H1 (cell line): ENCODE measurements around the gene FAAP100. TPM values are rescaled to one million over a fixed set of nuclear protein-coding genes. Genes with fewer than 3 reads are reported as not detected.

Source experiments
- CTCF ChIA-PET: fragments of 300-600 bp; sonication (Branson Sonifier 250); formaldehyde crosslinking; loops from one replicate; lab custom pipeline; 2021; ENCODE audit not compliant: partially characterized antibody; lab: Charles Lee
- POLR2A ChIA-PET: fragments of 300-600 bp; sonication (Branson Sonifier 250); formaldehyde crosslinking; loops from one replicate; lab custom pipeline; 2021; ENCODE audit warnings: inconsistent platforms; ENCODE audit not compliant: partially characterized antibody; lab: Charles Lee
- DNase-seq, 2 experiments: peaks; one replicate each; pipeline versions ENCODE4 v3.0.0 to v3.0.0-alpha.2; 2010 to 2022; ENCODE audit warnings: low spot score in 2 of 2, low read depth in 1 of 2, mixed read lengths in 1 of 2
- FAIRE-seq: peaks from 2 replicates; lab custom pipeline; 2011; peaks lifted over from hg19 to GRCh38; lab: Jason Lieb, UNC
- H2AFZ ChIP-seq: 2 replicates; pipeline ENCODE4 v1.8.1; 2012; ENCODE audit warnings: low read length, inconsistent platforms
- H2AK5ac ChIP-seq: 2 replicates; pipeline ENCODE4 v1.6.1; 2013; ENCODE audit warnings: low read depth, low read length
- H2BK120ac ChIP-seq: replicated peaks from 2 replicates; pipeline ENCODE3; 2013; ENCODE audit warnings: low read depth, low read length, inconsistent platforms
- H2BK12ac ChIP-seq: 2 replicates; pipeline ENCODE4 v1.6.1; 2013; ENCODE audit warnings: low read depth, low read length
- H2BK15ac ChIP-seq: 2 replicates; pipeline ENCODE4 v1.6.1; 2013; ENCODE audit warnings: low read length
- H2BK20ac ChIP-seq: 2 replicates; pipeline ENCODE4 v1.6.1; 2013; ENCODE audit warnings: low read length
- H2BK5ac ChIP-seq: 2 replicates; pipeline ENCODE4 v1.6.1; 2013; ENCODE audit warnings: low read depth, low read length
- H3K14ac ChIP-seq: 2 replicates; pipeline ENCODE4 v1.6.1; 2013; ENCODE audit warnings: inconsistent platforms; ENCODE audit not compliant: insufficient read length
- H3K18ac ChIP-seq: 2 replicates; pipeline ENCODE4 v1.6.1; 2013; ENCODE audit warnings: low read length; ENCODE audit errors: extremely low read depth
- H3K23ac ChIP-seq: 2 replicates; pipeline ENCODE4 v1.6.1; 2013; ENCODE audit warnings: inconsistent platforms; ENCODE audit not compliant: insufficient read length
- H3K23me2 ChIP-seq: 2 replicates; pipeline ENCODE4 v1.6.1; 2013; ENCODE audit warnings: low read depth, low read length
- H3K27ac ChIP-seq: 2 replicates; pipeline ENCODE4 v1.6.1; 2011; ENCODE audit warnings: low read depth, low read length, inconsistent platforms
- H3K27me3 ChIP-seq, 4 experiments: replicated peaks in 1 of 4; 1 replicate in 1 of 4; 2 replicates in 3 of 4; pipeline versions ENCODE4 v1.6.1 to v1.8.1; 2011 to 2013; ENCODE audit warnings: low read length in 3 of 4, mild to moderate bottlenecking in 3 of 4, inconsistent platforms in 2 of 4, mixed read lengths in 2 of 4, moderate library complexity in 1 of 4; ENCODE audit not compliant: control insufficient read depth in 3 of 4, insufficient read depth in 3 of 4; ENCODE audit errors: extremely low read depth in 1 of 4
- H3K36me3 ChIP-seq, 4 experiments: 2 replicates each; pipeline versions ENCODE4 v1.6.1 to v1.8.1; 2011 to 2013; ENCODE audit warnings: mild to moderate bottlenecking in 4 of 4, low read length in 3 of 4, moderate library complexity in 2 of 4, control low read depth in 1 of 4, inconsistent platforms in 1 of 4; ENCODE audit not compliant: insufficient read depth in 4 of 4, control insufficient read depth in 2 of 4
- H3K4ac ChIP-seq: replicated peaks from 2 replicates; pipeline ENCODE3; 2013; ENCODE audit warnings: low read length, low read depth, mixed read lengths, inconsistent platforms; ENCODE audit not compliant: insufficient read length
- H3K4me1 ChIP-seq, 4 experiments: replicated peaks in 1 of 4; 1 replicate in 1 of 4; 2 replicates in 3 of 4; pipeline versions ENCODE4 v1.6.1 to v1.8.1; 2011 to 2013; ENCODE audit warnings: low read length in 3 of 4, inconsistent platforms in 2 of 4, mixed read lengths in 1 of 4; ENCODE audit not compliant: insufficient read depth in 4 of 4, control insufficient read depth in 3 of 4
- H3K4me2 ChIP-seq, 2 experiments: 2 replicates each; pipeline versions ENCODE4 v1.6.1 to v1.8.1; 2011 to 2013; ENCODE audit warnings: low read depth in 2 of 2, low read length in 2 of 2, control low read depth in 1 of 2, inconsistent platforms in 1 of 2, mild to moderate bottlenecking in 1 of 2; ENCODE audit not compliant: insufficient read depth in 1 of 2
- H3K4me3 ChIP-seq, 4 experiments: fragments of 200-600, 300-600 bp in 1 of 4; sonication (generic), shearing (Covaris generic), sonication (Bioruptor Twin) in 1 of 4; 2 replicates each; pipeline versions ENCODE4 v1.5.1 to v1.8.1; 2011 to 2016; ENCODE audit warnings: low read length in 4 of 4, low read depth in 3 of 4, control low read depth in 2 of 4, inconsistent platforms in 2 of 4, mild to moderate bottlenecking in 2 of 4, mixed read lengths in 1 of 4, moderate library complexity in 1 of 4; ENCODE audit not compliant: insufficient read depth in 2 of 4; ENCODE audit errors: extremely low read depth in 1 of 4
- H3K56ac ChIP-seq: replicated peaks from 2 replicates; pipeline ENCODE3; 2013; ENCODE audit warnings: low read depth, mild to moderate bottlenecking, mixed read lengths, low read length, inconsistent platforms; ENCODE audit not compliant: insufficient read length
- H3K79me1 ChIP-seq: 2 replicates; pipeline ENCODE4 v1.6.1; 2013; ENCODE audit warnings: low read depth, low read length, control low read depth
- H3K79me2 ChIP-seq, 2 experiments: 2 replicates each; pipeline versions ENCODE4 v1.6.1 to v1.8.1; 2012 to 2013; ENCODE audit warnings: low read length in 2 of 2, mild to moderate bottlenecking in 2 of 2, inconsistent platforms in 1 of 2; ENCODE audit not compliant: insufficient read depth in 2 of 2, control insufficient read depth in 1 of 2
- H3K9ac ChIP-seq, 4 experiments: replicated peaks in 1 of 4; 1 replicate in 1 of 4; 2 replicates in 3 of 4; pipeline versions ENCODE4 v1.6.1 to v1.8.1; 2011 to 2013; ENCODE audit warnings: low read depth in 3 of 4, low read length in 3 of 4, control low read depth in 2 of 4, mild to moderate bottlenecking in 2 of 4, moderate library complexity in 2 of 4, inconsistent platforms in 1 of 4; ENCODE audit errors: extremely low read depth in 1 of 4
- H3K9me3 ChIP-seq, 2 experiments: 2 replicates each; pipeline versions ENCODE4 v1.6.1 to v1.8.1; 2012 to 2013; ENCODE audit warnings: mild to moderate bottlenecking in 2 of 2, moderate library complexity in 2 of 2, control low read depth in 1 of 2, inconsistent platforms in 1 of 2, low read depth in 1 of 2, low read length in 1 of 2, mixed read lengths in 1 of 2; ENCODE audit not compliant: insufficient read depth in 2 of 2
- H4K20me1 ChIP-seq, 2 experiments: replicated peaks in 1 of 2; 2 replicates each; pipeline versions ENCODE3 to v1.8.1; 2011 to 2013; ENCODE audit warnings: inconsistent platforms in 2 of 2, low read length in 2 of 2, mild to moderate bottlenecking in 1 of 2; ENCODE audit not compliant: insufficient read depth in 2 of 2, control insufficient read depth in 1 of 2
- H4K5ac ChIP-seq: 2 replicates; pipeline ENCODE4 v1.6.1; 2013; ENCODE audit warnings: low read length, low read depth, mixed read lengths, inconsistent platforms; ENCODE audit not compliant: insufficient read length
- H4K8ac ChIP-seq: 2 replicates; pipeline ENCODE4 v1.8.0; 2013; ENCODE audit warnings: mild to moderate bottlenecking, moderate library complexity, low read length, inconsistent platforms; ENCODE audit not compliant: insufficient read depth; ENCODE audit errors: extremely low read depth
- H4K91ac ChIP-seq: replicated peaks from 2 replicates; pipeline ENCODE3; 2013; ENCODE audit warnings: low read length, mixed read lengths, inconsistent platforms; ENCODE audit not compliant: insufficient read length
- CREB1 ChIP-seq: IDR thresholded peaks from 2 replicates; pipeline ENCODE4 v1.6.1; 2012; ENCODE audit warnings: inconsistent platforms
- E2F6 ChIP-seq: IDR thresholded peaks from 2 replicates; pipeline ENCODE4 v1.6.1; 2012; ENCODE audit warnings: inconsistent platforms
- KDM5A ChIP-seq: fragments of 200-600 bp; IDR thresholded peaks from 2 replicates; pipeline ENCODE4 v1.7.1; 2012; ENCODE audit warnings: mild to moderate bottlenecking, low read length, inconsistent platforms, mixed read lengths
- MAFK ChIP-seq: IDR thresholded peaks from 2 replicates; pipeline ENCODE4 v1.6.1; 2012; ENCODE audit warnings: low read depth, mild to moderate bottlenecking, improper control_type of control experiment, low read length
- POLR2A ChIP-seq, 2 experiments: IDR thresholded peaks; 1 replicate in 1 of 2; 2 replicates in 1 of 2; pipeline ENCODE4 v1.6.1; 2011; ENCODE audit warnings: low read depth in 2 of 2, low read length in 2 of 2, mild to moderate bottlenecking in 2 of 2; ENCODE audit errors: control extremely low read depth in 1 of 2
- POU5F1 ChIP-seq: IDR thresholded peaks from 2 replicates; pipeline ENCODE4 v1.6.1; 2011; ENCODE audit warnings: low read depth, mild to moderate bottlenecking, low read length, moderate library complexity
- RAD21 ChIP-seq, 2 experiments: IDR thresholded peaks in 1 of 2; conservative IDR thresholded peaks in 1 of 2; 2 replicates each; pipeline ENCODE4 v1.6.1; 2011; ENCODE audit warnings: low read depth in 2 of 2, low read length in 2 of 2, improper control_type of control experiment in 1 of 2, inconsistent platforms in 1 of 2, mild to moderate bottlenecking in 1 of 2, moderate library complexity in 1 of 2
- RBBP5 ChIP-seq: IDR thresholded peaks from 2 replicates; pipeline ENCODE4 v1.7.1; 2012; ENCODE audit warnings: low read depth, mild to moderate bottlenecking, inconsistent platforms, low read length, moderate library complexity, borderline replicate concordance
- RNF2 ChIP-seq: fragments of 200-900, 300-1000 bp; sonication (generic); IDR thresholded peaks from 2 replicates; pipeline ENCODE4 v1.7.1; 2016; ENCODE audit warnings: borderline replicate concordance, low read depth, mild to moderate bottlenecking, antibody characterized with exemption, low read length; ENCODE audit not compliant: poor library complexity, severe bottlenecking; ENCODE audit errors: missing control alignments
- TBP ChIP-seq: IDR thresholded peaks from 2 replicates; pipeline ENCODE4 v1.6.1; 2011; ENCODE audit warnings: low read depth, low read length, improper control_type of control experiment
- TEAD4 ChIP-seq: IDR thresholded peaks from 2 replicates; pipeline ENCODE4 v1.6.1; 2012; ENCODE audit warnings: low read depth, low read length, inconsistent platforms, mixed read lengths
- WGBS, 2 experiments: shearing (Covaris generic) in 1 of 2; methylation state at CpG; one replicate each; pipeline versions ENCODE4 v1.1.6 to v1.1.7; 2013 to 2015; ENCODE audit warnings: low lambda C conversion rate in 2 of 2, mixed read lengths in 2 of 2, inconsistent platforms in 1 of 2, low coverage in 1 of 2, missing lambda C conversion rate in 1 of 2; ENCODE audit not compliant: insufficient replicate concordance in 2 of 2, insufficient coverage in 1 of 2, insufficient read length in 1 of 2; ENCODE audit errors: extremely low coverage in 1 of 2, missing lambda C conversion rate in 1 of 2; 5-methylcytosine and 5-hydroxymethylcytosine counted together
- polyA plus RNA-seq, 7 experiments: library from polyadenylated mRNA; depleted of rRNA in 3 of 7; stranded (reverse) in 5 of 7; unstranded in 2 of 7; fragments of >200 nt in 5 of 7; fragments of 200-250 nt in 2 of 7; gene quantifications; 1 replicate in 5 of 7; 2 replicates in 1 of 7; 4 replicates in 1 of 7; pipeline versions ENCODE4 v1.2.1 to v1.2.3, GENCODE V29; 2011 to 2013; ENCODE audit warnings: missing spikeins in 2 of 7, mixed read lengths in 2 of 7
- total RNA-seq: library from RNA; stranded (reverse); fragmentation: NEBNext Ultra II Directional; extraction: Animal tissue kit (Norgen Biotek cat#: 25700); gene quantifications from 2 replicates; pipeline ENCODE4 v1.2.1, GENCODE V29; 2021
- TF ChIP-seq, protein P1 (sequence below): IDR thresholded peaks from 2 replicates; pipeline ENCODE4 v1.6.1; 2012; ENCODE audit warnings: low read length, inconsistent platforms

FAAP100 gene
- total and polyA plus RNA-seq, 2 of the 8 experiments (the other 6 are each of a cell fraction or from before 2014, with no cell fraction given) = 23.2 to 41.8 TPM

- no peak overlapping the region for H3K4ac ChIP-seq
- H4K5ac ChIP-seq = no peak overlapping the region
- no peak overlapping the region for H3K14ac ChIP-seq
- no peaks in the 10 kb centered on the region for H3K9me3 ChIP-seq
- no peak overlapping the region for H2BK12ac ChIP-seq
- H4K20me1 ChIP-seq = peaks cover 11 to 17% of the 10 kb centered on the region in 2 experiments
- no peak overlapping the region for H4K8ac ChIP-seq
- DNase-seq (no peak), FAIRE-seq (no peak)
- peaks cover 7 to 14% (median 9%) of the 10 kb centered on the region in 4 experiments; a peak in 7 of 8 replicates for H3K36me3 ChIP-seq
- H3K79me2 ChIP-seq = 0 out of 4 replicates have a peak, but pooled peaks cover 0 to 2% of the 10 kb centered on the region in 2 experiments
- ChIA-PET CTCF (interaction anchor here (2.0 kb wide), 1 partner anchor 25 kb away, joined by 6 read pairs; no protein-coding TSS in a partner anchor), POLR2A (no interaction called here)
- 92% methylated on average over 3 of the region's 3 CpGs; no CpG with 5 or more reads in 1 of the 2 experiments for WGBS, 2 experiments
- H3K23ac ChIP-seq = no peak overlapping the region
- no peaks in the 10 kb centered on the region for H3K23me2 ChIP-seq
- H2BK15ac ChIP-seq = no peak overlapping the region
- H2BK5ac ChIP-seq = no peak overlapping the region
- no peaks in the 10 kb centered on the region for H3K4me1 ChIP-seq
- no peak overlapping the region for H3K4me3 ChIP-seq
- no peak overlapping the region for H3K27ac ChIP-seq
- H2AFZ ChIP-seq = no peak overlapping the region
- peaks cover 6% of the 10 kb centered on the region for H3K79me1 ChIP-seq
- H3K56ac ChIP-seq = no peak overlapping the region
- H3K4me2 ChIP-seq = no peak overlapping the region
- H2BK20ac ChIP-seq = no peak overlapping the region
- H4K91ac ChIP-seq = no peak overlapping the region
- no peak overlapping the region; a peak in 1 of 7 replicates for H3K9ac ChIP-seq
- no peak overlapping the region for H2AK5ac ChIP-seq
- no peak overlapping the region for H3K18ac ChIP-seq
- no peaks in the 10 kb centered on the region for H3K27me3 ChIP-seq
- H2BK120ac ChIP-seq = no peak overlapping the region
- no peak for TF ChIP-seq TEAD4
- TF ChIP-seq KDM5A = no peak
- no peak for TF ChIP-seq POU5F1
- TF ChIP-seq TBP = no peak
- no peak for TF ChIP-seq RAD21 (IDR thresholded peaks at IDR 0.05 in 1 of 2, conservative IDR thresholded peaks at IDR 0.05 in 1 of 2; ENCODE audit: low read depth in 2 of 2, low read length in 2 of 2)
- TF ChIP-seq MAFK = no peak
- TF ChIP-seq, protein P1, sequence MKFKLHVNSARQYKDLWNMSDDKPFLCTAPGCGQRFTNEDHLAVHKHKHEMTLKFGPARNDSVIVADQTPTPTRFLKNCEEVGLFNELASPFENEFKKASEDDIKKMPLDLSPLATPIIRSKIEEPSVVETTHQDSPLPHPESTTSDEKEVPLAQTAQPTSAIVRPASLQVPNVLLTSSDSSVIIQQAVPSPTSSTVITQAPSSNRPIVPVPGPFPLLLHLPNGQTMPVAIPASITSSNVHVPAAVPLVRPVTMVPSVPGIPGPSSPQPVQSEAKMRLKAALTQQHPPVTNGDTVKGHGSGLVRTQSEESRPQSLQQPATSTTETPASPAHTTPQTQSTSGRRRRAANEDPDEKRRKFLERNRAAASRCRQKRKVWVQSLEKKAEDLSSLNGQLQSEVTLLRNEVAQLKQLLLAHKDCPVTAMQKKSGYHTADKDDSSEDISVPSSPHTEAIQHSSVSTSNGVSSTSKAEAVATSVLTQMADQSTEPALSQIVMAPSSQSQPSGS = no peak
- no peak for TF ChIP-seq RNF2
- no peak for TF ChIP-seq E2F6
- TF ChIP-seq POLR2A (IDR thresholded peaks at IDR 0.05; ENCODE audit: control extremely low read depth in 1 of 2, low read depth in 2 of 2, low read length in 2 of 2) = no peak
- TF ChIP-seq CREB1 = no peak
- TF ChIP-seq RBBP5 = no peak
These were observed 23.7 kb upstream of the FAAP100 start for GRCh38 chr17:81575836-81576235.
